ENCODE results near the gene AHDC1. TPM values are rescaled to one million over a fixed set of nuclear protein-coding genes. Genes with fewer than 3 reads are reported as not detected.
A peak's percentile ranks its signal among the peaks of the same experiment; 100 is the strongest.

AHDC1 gene
- total RNA-seq, 3 donors from 2014 or later, result 13.7 to 58.6 (median 18.7) TPM

DNA sequence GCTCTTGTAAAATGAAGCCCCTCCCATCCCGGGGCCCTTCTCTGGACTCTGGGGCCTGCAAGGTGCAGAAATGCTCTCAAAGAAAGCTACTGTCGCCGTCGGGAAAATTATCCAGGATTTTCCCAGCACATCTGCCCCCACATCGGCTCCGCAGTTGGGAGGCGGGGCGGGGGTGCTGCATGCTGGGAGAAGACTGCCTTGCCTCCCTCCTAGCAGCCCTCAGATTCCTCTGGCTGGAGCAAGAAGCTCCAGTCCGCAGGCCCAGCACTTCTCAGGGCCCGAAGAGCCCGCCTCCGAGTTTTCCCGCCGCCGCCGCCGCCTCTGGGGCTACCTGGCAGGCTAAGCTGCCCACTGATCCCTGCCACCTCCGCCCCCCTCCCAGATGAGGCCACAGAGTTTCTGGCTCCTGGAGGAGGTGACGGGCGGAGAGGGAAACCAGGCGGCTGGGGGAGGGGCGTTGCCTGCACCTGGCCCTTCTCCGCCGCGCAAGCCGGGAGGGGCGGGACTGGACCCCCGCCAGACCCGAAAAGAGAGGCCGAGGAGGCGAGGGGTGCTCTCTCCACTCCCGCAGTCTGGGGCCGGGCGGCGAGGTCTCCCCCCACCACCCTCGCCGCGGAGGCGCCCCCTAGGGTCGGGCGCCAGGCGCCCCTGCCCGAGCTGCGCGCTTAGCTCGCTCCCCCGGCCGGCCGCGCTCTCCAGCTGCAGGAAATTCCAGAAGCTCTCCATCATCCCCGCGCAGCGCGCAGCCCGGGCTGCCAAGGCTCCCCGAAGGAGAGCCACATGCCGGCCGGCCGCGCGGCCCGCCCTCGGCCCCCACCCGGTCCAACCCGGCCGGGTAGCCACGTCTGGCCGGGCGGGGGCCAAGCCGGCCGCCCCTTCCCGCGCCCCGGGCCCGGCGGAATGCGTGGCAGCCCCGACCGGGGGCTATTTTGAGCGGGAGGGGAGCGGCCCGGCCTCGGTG, 28.8 kb downstream of the AHDC1 start:
- Histone ChIP-seq H3K4me1 (ENCODE audit: low read depth) (peaks cover 43% of the 10 kb centered on the region), H3K36me3 (ENCODE audit: low read depth) (no peaks in the 10 kb centered on the region), H3K4me3 (no peak overlapping the region), H3K9me3 (no peaks in the 10 kb centered on the region)
- TF ChIP-seq, protein P1, sequence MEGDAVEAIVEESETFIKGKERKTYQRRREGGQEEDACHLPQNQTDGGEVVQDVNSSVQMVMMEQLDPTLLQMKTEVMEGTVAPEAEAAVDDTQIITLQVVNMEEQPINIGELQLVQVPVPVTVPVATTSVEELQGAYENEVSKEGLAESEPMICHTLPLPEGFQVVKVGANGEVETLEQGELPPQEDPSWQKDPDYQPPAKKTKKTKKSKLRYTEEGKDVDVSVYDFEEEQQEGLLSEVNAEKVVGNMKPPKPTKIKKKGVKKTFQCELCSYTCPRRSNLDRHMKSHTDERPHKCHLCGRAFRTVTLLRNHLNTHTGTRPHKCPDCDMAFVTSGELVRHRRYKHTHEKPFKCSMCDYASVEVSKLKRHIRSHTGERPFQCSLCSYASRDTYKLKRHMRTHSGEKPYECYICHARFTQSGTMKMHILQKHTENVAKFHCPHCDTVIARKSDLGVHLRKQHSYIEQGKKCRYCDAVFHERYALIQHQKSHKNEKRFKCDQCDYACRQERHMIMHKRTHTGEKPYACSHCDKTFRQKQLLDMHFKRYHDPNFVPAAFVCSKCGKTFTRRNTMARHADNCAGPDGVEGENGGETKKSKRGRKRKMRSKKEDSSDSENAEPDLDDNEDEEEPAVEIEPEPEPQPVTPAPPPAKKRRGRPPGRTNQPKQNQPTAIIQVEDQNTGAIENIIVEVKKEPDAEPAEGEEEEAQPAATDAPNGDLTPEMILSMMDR (IDR thresholded peaks at IDR 0.05), result no peak
- peak; percentile 65 to 80 (median 77) for DNase-seq
- intact Hi-C loops (cut with DNase I, micrococcal nuclease), result no loop called here
- peak; percentile 72 for ATAC-seq

DNA sequence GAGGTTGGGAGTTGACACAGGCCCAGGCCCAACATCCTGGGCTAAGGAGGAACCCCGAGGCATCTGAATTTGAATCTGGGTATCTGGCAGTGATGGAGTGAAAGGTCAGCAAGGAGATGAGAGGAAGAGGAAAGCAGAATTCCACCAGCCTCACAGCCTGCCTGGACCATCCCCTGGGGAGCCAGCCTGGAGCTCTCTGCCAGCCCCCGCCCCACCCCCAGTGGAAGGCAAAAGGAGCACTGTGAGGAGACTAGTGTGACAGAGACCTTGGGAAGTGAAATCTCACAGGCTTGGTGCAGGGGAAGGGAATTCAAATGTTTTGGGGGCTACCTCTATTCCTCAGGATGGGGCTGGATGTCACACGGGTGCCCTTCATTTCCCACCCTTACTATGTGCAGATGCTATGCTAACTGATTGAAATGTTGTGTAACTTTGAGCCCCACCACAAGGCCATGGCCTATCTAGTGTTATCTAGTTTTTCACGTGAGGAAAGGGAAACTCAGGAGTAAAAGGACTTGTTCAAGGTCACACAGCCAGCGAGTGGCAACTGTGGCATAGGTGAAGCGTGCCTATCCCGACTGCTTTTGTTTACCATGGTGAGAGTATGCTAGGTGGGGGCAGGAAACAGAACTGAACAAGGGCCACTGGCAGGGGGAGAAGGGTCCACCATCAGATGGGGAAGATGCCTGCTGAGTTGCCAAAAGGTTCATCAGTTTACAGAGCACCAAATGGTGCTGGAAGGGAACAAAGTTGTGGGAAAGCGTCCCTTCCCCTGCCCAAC, 29.8 kb downstream of the AHDC1 start:
- Histone ChIP-seq H3K4me1 (ENCODE audit: low read depth) (peaks cover 43% of the 10 kb centered on the region), H3K4me3 (no peak overlapping the region), H3K36me3 (ENCODE audit: low read depth) (no peaks in the 10 kb centered on the region), H3K9me3 (no peaks in the 10 kb centered on the region)
- ATAC-seq (peak; percentile 3), DNase-seq (no peak)
- intact Hi-C loops (cut with DNase I, micrococcal nuclease), result no loop called here
- TF ChIP-seq, protein P1 (IDR thresholded peaks at IDR 0.05), result no peak

DNA sequence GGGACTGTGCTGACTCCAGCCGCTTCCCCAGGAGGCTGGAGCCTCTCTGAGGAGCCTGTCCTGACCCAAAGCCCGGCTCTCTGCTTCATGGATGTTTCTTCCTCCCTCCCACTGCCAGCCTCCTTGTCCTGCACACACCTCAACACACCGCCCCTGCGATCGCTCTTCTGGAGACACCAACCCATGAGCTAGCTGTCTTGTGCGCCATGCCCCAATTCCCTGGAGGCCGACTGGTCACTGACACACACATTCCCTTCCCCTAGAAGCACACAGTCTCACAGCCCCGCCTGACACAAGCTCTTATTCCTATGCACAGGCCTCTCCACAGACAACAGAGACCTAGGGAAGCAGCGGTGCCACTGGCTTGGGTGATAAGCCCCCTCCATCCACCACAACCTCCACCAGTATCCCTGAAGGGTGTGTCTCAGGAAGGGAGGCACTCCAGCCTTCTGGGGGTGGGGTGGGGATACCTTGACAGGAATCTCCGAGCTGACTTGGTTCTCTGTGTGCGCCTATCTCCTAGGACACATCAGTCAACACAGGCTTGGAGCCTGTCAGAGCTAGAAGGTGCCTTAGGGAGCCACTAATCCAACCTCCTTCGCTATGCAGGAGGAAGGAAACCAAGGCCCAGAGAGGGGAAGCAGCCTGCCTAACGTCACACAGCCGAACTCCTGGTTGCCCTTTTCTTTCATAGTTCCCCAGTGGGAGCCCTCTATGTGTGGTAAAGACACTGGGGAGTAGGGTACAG, 31.1 kb downstream of the AHDC1 start:
- H3K36me3 ChIP-seq (ENCODE audit: low read depth), result no peaks in the 10 kb centered on the region
- intact Hi-C loops (cut with DNase I, micrococcal nuclease), result no loop called here
- no peaks in the 10 kb centered on the region for H3K9me3 ChIP-seq
- no peak for ATAC-seq
- no peak overlapping the region for H3K4me3 ChIP-seq
- DNase-seq, result no peak
- TF ChIP-seq, protein P1 (IDR thresholded peaks at IDR 0.05), result no peak
- peaks cover 49% of the 10 kb centered on the region for H3K4me1 ChIP-seq (ENCODE audit: low read depth)

DNA sequence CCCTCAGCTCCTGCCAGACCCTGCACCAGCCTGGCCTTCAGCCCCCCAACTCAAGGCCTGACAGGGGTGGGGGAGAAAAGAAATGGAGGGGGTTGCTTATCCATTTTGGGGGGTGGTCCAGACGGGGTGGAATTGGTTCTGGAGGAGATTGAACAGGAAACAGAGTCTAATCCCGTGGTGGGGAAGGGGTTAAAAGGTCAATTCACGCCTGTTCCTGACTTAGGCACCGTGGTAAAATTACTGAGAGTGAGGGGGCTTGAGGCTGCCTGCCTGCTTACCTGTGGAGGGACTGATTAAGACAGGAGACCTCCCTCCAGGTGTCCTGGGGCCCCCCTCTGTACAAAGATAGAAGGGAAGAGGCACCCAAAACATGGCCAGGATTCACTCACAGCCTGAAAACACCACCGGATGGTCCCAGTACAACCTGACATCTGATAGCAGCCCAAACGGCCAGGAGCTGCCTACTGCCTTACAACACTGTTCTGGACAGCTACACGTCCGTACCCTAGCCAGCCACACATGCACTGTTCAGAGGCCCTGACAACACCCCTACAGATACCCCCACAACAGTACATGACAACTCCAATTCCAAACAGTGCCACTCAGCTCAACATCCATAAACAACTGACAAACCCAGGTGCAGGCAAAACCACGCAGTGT, 31.8 kb downstream of the AHDC1 start:
- Histone ChIP-seq H3K36me3 (ENCODE audit: low read depth) (no peaks in the 10 kb centered on the region), H3K9me3 (no peaks in the 10 kb centered on the region)
- intact Hi-C loops (cut with DNase I, micrococcal nuclease), result no loop called here

More for the DNA sequence above, 31.8 kb downstream of the AHDC1 start:
- TF ChIP-seq, protein P1 (IDR thresholded peaks at IDR 0.05), result no peak
- DNase-seq, result no peak
- no peak overlapping the region for H3K4me3 ChIP-seq
- no peak for ATAC-seq
- H3K4me1 ChIP-seq (ENCODE audit: low read depth), result peaks cover 56% of the 10 kb centered on the region
